GM12874 (cell line): Measurements from ENCODE around the gene ABL1.

Experiments used
- TF ChIP-seq, protein P1 (sequence below): IDR thresholded peaks from 2 replicates; pipeline ENCODE4 v1.5.1; 2011; ENCODE audit warnings: low read depth, mild to moderate bottlenecking, control low read depth, low read length, moderate library complexity; ENCODE audit not compliant: insufficient read depth

Gene ABL1

DNA sequence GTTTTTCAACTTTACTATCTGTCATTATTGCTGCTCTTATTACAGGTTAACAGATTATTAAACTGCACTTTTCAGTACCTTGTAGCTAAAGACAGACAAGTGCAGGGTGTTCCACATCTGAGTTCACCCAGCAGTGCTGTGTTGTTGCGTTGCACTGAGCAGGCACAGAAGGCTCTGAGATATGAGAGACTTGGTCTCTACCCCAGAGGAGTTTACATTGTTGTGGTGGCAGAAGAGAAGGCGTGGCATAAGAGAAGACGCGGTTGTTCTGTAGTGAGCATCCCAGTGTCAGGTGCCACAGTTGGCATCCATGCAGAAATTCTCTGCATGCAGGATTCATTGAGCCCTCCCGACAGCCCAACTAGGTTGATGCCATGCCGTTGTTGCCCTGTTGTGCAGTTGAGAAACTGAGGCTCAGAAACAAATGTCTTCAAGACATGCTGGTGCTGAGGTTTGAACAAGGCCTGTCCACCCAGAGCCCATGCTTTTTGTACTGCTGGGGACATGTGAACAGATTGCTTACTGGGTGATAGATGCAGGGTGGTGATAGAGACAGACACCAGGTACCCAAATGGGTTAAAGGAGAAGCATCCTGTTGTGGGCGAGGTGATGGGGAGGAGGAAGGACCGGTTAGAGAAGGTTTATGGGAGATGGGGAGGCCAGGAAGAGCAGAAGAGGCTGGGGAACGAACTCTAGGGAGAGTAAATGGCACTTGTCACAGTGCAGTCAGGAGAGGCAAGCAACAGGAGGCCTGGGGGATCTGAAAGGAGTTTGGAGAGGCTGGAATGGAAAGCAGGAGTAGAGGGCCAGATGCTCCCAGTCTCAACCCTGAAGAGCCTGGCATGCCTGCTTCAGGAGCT is 8.2 kb downstream of the ABL1 start:
- TF ChIP-seq, protein P1, sequence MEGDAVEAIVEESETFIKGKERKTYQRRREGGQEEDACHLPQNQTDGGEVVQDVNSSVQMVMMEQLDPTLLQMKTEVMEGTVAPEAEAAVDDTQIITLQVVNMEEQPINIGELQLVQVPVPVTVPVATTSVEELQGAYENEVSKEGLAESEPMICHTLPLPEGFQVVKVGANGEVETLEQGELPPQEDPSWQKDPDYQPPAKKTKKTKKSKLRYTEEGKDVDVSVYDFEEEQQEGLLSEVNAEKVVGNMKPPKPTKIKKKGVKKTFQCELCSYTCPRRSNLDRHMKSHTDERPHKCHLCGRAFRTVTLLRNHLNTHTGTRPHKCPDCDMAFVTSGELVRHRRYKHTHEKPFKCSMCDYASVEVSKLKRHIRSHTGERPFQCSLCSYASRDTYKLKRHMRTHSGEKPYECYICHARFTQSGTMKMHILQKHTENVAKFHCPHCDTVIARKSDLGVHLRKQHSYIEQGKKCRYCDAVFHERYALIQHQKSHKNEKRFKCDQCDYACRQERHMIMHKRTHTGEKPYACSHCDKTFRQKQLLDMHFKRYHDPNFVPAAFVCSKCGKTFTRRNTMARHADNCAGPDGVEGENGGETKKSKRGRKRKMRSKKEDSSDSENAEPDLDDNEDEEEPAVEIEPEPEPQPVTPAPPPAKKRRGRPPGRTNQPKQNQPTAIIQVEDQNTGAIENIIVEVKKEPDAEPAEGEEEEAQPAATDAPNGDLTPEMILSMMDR = no peak

DNA sequence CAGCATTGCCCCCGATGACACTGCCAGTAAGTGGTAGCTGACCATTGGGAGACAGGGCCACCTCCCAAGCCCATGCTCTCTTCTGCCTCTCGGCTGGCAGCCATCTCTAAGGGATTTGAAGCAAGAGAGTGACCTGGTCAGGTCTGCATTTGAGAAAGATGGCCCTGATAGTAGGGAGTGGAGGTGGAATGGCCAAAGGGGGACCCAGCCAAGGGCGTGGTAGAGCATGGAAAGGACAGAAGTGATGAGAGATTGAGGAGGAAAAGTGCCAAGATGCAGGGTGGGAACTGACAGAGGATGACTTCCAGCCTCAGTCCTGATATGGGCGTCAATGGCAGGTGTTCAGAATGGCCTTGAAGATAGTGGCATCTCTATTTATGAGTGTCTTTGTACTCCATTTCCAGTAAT is 9.0 kb downstream of the ABL1 start:
- TF ChIP-seq, protein P1 = no peak

DNA sequence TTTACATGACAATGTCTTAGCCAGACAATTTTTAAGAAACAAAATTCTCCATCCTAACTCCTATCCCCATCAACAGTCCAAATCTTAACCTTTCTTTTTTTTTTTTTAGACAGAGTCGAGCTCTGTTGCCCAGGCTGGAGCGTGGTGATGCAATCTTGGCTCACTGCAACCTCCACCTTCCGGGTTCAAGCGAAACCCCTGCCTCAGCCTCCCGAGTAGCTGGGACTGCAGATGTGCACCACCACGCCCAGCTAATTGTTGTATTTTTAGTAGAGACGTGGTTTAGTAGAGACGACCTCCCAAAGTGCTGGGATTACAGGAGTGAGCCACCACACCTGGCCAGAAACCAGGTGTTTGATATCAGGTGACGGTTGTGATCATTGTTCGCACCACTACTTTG is 10.2 kb downstream of the ABL1 start:
- TF ChIP-seq, protein P1 = no peak

DNA sequence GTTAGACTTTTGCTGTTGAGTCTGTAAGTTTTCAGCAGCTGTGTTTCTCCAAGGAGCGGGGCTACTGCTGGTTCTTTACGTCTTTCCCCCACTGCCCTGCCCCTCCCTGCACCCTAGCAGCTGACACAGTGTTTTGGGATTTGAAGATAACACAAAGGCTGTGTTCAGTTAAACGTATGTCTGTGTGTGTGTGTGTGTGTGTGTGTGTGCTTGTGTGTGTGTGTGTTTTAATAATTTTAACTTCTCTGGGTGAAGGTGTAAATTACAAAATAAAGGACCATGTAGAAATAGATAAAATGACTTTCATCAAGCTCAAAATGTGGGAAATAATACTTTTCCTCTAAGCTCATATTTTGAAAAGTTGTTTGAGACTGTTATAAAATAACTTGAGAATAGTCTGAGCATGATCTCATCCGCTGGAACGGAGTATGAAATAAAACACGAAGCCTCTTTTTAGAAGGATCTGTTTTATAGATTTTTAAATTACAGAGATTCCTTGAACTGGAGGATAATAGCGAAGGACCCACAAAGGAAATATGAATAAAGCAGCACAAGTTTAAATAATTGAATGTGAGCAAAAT is 10.9 kb downstream of the ABL1 start:
- TF ChIP-seq, protein P1 = no peak

DNA sequence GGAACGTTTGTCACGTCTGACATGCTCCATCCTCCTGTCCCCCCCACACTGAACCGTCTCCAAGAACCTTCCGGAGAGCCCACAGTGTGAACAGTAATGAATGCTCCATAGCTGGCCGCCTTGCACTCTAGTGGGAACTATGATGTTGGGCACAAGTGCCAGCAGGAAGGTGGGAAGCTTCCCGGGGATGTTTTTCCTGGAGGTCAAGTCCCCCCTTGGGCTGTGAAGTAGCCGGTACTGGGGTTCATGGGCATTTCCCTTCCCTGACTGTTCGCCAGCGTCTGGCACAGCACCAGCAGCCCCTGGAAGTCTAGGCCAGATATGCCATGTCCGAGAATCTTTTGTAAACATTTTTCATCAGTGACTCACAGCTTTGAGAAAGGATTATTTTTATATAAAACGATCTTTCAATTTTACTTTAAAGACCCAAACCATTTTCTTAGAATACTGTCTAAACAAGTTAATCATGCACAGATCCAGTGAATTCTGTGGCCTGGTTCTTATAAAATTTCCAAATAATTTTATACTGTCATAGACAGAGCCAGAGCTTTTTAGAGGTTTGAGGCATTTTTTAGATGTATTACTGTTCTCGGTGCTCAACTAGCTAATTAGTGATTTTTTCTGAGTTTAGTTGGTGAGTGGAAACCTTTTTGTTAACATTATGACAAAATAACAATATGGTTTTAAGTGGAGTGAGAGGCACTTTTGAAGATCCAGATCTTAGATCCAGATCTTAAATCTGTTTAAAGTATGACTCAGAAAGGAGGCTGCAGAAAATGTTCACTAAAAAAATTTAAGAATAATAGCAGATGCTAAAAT is 11.6 kb downstream of the ABL1 start:
- TF ChIP-seq, protein P1 = no peak

DNA sequence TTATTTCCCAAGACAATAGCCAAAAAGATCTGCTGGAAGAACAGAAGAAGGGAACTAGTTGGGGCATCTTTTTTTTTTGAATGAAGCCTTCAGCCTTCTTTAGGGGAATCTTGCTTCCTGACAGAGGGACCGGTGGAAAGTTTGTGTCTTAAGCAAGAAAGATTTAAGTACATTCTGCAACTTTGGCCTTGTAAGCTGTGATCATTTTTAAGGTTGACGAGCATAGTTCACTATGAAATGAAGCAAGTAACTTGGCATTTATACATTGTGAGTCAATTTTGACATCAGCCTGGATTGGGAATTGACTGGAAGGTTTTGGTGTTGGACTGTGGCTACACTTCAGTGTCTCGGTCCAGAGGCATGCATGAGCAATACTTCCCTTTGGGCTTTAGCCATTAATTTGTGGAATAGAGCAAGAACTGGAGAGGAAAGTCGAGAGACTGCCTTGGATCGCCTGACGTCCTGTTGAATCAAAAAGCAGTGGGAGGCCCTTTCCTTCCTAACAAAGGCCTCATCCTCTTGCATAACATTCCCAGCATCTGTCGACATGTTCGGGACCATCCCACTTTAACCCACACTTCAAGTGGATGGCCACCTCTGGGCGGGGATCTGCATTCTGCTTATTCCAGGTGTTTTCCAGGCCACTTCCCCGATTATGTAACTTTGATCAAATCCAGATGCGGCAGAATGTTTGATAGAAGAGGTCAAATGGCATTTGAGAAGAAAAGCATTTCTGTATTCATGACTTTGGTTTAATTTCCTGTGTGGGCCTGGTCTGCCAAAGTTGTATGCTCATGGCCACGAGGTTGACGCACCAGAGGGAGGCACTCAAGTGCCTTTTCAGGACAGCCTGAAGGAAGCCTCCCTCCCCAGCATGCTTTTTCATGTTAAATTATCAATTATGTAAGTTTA is 12.5 kb downstream of the ABL1 start:
- TF ChIP-seq, protein P1 = no peak

DNA sequence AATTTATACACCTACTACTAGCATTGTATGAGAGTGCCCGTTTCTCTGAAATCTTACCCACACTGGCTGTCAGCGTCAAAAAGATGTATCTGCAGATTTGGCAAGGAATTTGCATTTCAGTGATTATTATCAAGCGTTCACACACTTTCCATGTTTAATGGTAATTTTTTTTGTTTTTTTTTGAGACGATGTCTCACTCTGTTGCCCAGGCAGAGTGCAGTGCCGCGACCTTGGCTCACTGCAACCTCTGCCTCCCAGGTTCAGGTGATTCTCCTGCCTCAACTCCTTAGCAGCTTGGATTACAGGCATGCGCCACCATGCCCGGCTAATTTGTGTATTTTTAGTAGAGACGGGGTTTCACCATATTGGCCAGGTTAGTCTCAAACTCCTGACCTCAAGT is 14.3 kb downstream of the ABL1 start:
- TF ChIP-seq, protein P1 = no peak
